ENCODE measurements around the gene MAB21L4. TPM values are rescaled to one million over a fixed set of nuclear protein-coding genes. Genes with fewer than 3 reads are reported as not detected.

Gene MAB21L4
- polyA plus RNA-seq, 3 donors = 0.76 to 3.3 (median 1.3) TPM

- no peak for DNase-seq (ENCODE audit: low read depth in 3 of 3, low spot score in 2 of 3)
These were observed 11.2 kb downstream of the MAB21L4 start for GRCh38 chr2:240884745-240885144.

GRCh38 chr2:240884221-240884620 is 11.7 kb downstream of the MAB21L4 start:
- DNase-seq (ENCODE audit: low read depth in 3 of 3, low spot score in 2 of 3) = no peak

GRCh38 chr2:240881913-240882312 is 14.0 kb downstream of the MAB21L4 start:
- DNase-seq (ENCODE audit: low read depth in 3 of 3, low spot score in 2 of 3) = no peak

- no peak for DNase-seq (ENCODE audit: low read depth in 3 of 3, low spot score in 2 of 3)
These were observed 16.9 kb downstream of the MAB21L4 start for GRCh38 chr2:240879105-240879504.

GRCh38 chr2:240878341-240878936 is 17.5 kb downstream of the MAB21L4 start:
- no peak for DNase-seq (ENCODE audit: low read depth in 3 of 3, low spot score in 2 of 3)

GRCh38 chr2:240877460-240878340 is 18.3 kb downstream of the MAB21L4 start:
- DNase-seq (ENCODE audit: low read depth in 3 of 3, low spot score in 2 of 3) = no peak

- no peak for DNase-seq (ENCODE audit: low read depth in 3 of 3, low spot score in 2 of 3)
These were observed 19.3 kb downstream of the MAB21L4 start for GRCh38 chr2:240876475-240877251.

- DNase-seq (ENCODE audit: low read depth in 3 of 3, low spot score in 2 of 3) = no peak
These were observed 19.9 kb downstream of the MAB21L4 start for GRCh38 chr2:240876035-240876474.

- no peak for DNase-seq (ENCODE audit: low read depth in 3 of 3, low spot score in 2 of 3)
These were observed 20.5 kb downstream of the MAB21L4 start for GRCh38 chr2:240875228-240876034.

GRCh38 chr2:240874715-240875227 is 21.2 kb downstream of the MAB21L4 start:
- no peak for DNase-seq (ENCODE audit: low read depth in 3 of 3, low spot score in 2 of 3)

- DNase-seq (ENCODE audit: low read depth in 3 of 3, low spot score in 2 of 3) = no peak
These were observed 21.9 kb downstream of the MAB21L4 start for GRCh38 chr2:240873805-240874714.

GRCh38 chr2:240873098-240873788 is 22.7 kb downstream of the MAB21L4 start:
- no peak for DNase-seq (ENCODE audit: low read depth in 3 of 3, low spot score in 2 of 3)

GRCh38 chr2:240872317-240873097 is 23.4 kb downstream of the MAB21L4 start:
- DNase-seq (ENCODE audit: low read depth in 3 of 3, low spot score in 2 of 3) = no peak

- DNase-seq (ENCODE audit: low read depth in 3 of 3, low spot score in 2 of 3) = no peak
These were observed 24.6 kb downstream of the MAB21L4 start for GRCh38 chr2:240871071-240871958.

- no peak for DNase-seq (ENCODE audit: low read depth in 3 of 3, low spot score in 2 of 3)
These were observed 25.7 kb downstream of the MAB21L4 start for GRCh38 chr2:240869956-240870875.
